ENCODE measurements around the gene ERBB4. TPM values are rescaled to one million over a fixed set of nuclear protein-coding genes. Genes with fewer than 3 reads are reported as not detected.
"Not testable (repeated sequence)": the region's sequence is repeated elsewhere in the genome, so short reads cannot be mapped to it uniquely, and the experiment has no call there.

Gene ERBB4
- total RNA-seq, 1 donor from 2014 or later = not detected

DNA sequence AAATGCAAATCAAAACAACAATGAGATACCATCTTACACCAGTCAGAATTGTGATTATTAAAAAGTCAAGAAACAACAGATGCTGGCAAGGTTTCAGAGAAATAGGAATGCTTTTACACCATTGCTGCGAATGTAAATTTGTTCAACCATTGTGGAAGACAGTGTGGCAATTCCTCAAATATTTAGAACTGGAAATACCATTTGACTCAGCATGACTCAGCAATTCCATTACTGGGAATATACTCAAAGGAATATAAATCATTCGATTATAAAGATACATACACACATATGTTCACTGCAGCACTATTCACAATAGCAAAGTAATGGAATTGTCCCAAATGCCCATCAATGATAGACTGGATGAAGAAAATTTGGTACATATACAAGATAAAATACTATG is 516.7 kb downstream of the ERBB4 start:
- intact Hi-C loops (cut with micrococcal nuclease) = no loop called here

DNA sequence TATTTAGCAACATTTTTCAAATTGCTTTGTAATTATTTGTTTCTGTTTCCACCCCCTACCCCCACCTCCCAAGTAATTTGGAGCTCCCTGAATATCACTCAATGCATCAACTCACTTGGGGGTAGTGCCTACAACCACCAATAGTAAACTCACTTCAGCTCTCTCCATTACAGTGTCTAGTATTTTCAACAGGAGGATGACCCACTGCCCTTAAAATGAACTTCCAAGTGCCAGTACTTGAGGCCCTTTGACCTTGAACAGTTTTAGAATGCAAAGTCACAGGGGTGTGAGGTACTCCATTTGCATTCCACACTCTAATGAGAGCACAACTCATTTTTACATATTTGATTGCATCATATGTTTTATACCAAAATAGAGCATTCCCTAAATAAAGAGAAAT is 523.0 kb downstream of the ERBB4 start:
- intact Hi-C loops (cut with micrococcal nuclease) = no loop called here

DNA sequence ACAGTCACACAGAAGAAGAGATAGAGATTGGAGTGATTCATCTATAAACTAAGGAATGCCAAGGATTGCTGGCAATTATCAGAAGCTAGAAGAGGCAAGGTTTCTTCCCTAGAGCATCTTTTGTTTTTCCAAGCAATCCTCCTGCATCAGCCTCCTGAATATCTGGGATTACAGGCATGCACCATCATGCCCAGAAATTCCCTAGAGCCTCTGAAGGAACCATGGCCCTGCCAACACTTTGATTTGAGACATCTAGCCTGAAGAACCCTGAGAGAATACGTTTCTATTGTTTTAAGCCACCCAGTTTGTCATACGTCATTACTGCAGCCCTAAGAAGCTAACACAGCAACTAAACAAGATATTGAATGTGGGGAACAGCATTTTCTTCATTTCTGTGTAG is 525.0 kb downstream of the ERBB4 start:
- intact Hi-C loops (cut with micrococcal nuclease) = no loop called here

DNA sequence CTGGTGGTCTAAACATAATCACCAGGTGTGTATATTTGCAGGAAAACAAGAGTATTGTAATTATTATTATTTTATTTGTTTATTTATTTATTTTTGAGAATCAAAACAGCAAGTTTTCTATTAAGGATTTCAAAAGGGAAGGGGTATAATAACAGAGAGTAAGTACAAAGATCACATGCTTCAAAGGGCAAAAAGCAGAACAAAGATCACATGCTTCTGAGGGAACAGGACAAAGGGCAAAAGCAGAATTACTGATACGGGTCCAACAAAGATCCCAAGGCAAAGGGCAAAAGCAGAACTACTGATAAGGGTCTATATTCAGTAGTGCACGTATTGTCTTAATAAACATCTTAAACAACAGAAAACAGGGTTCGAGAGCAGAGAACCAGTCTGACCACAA is 528.3 kb downstream of the ERBB4 start:
- intact Hi-C loops (cut with micrococcal nuclease) = not testable (repeated sequence)

DNA sequence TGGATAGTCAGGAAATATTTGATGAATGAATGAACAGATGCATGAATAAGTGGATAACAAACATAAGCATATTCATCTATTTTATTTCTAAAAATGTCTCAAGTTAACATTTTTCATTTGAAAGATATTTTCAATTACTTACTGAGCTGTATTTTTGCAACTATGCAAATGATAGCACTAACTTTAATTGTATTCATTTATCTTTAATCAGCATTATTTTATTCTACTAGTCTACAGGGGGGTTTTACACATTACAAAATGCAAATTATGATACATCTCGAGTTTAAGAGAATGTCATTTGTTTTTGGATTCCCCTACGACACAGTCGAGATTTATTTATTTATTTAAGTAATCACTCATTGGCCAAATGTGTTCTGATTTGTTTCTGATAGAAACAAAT is 530.6 kb downstream of the ERBB4 start:
- intact Hi-C loops (cut with micrococcal nuclease) = no loop called here

DNA sequence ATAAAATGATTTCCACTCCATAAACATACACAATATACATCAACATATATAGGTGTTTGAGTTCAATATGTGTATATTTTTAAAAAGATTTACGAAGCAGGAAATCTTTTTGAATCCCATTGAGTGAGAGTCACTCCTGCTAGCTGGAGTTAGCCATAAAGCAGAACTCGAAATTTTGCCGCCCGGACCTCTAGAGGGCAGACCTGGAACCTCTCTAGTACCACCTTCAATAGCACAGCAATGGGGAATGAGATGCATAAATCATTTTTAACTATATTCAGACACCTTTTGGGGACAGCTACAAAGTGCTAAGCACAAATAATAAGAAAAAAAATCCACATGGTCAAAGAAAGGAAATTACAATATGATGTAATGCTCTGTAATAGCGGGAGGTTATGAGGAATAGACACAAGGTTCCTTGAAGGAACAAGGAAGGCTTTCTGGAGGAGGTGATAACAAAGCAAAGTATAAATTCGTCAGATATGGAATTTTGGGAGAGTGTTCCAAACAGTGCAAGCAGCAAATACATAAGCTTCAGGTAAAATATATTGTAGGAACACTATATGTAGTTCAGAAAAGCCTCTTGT is 533.4 kb downstream of the ERBB4 start:
- intact Hi-C loops (cut with micrococcal nuclease) = no loop called here

DNA sequence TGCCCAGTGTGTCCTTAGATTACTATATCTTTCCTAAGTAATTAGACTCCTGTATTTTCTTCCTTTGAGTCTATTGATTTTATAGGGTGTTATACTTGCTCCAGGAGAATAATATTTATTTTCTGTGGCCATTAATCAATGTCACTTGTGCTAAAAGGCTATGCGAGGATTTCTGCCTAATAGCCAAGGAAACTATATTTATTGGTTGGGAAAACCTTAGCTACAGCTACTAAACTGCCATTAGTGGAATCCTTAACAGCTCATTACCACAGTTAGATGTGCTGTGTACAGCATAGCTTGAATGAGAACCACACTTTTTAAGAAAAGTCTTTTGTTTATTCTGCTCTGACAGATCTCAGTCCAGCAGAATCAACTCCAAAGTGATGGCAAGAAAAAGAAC is 537.3 kb downstream of the ERBB4 start:
- intact Hi-C loops (cut with micrococcal nuclease) = no loop called here

DNA sequence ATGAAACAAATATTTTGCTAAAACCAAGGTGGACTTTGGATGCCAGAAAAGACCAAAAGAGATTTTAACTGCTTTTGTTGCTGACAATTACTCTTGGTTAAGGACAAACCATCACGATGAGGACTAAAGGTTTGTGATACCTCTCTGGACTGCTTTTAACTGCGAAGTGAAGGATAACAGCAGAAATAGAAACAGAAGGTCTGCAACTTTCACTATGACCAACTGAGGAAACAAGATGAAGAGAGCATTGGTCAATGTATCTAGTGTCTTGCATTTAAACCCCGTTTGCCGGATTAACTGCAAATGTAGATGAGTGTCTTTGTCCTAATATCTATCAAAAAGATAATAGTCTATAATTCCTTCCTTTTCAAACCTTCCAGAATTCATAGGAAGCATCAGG is 541.7 kb downstream of the ERBB4 start:
- intact Hi-C loops (cut with micrococcal nuclease) = no loop called here

DNA sequence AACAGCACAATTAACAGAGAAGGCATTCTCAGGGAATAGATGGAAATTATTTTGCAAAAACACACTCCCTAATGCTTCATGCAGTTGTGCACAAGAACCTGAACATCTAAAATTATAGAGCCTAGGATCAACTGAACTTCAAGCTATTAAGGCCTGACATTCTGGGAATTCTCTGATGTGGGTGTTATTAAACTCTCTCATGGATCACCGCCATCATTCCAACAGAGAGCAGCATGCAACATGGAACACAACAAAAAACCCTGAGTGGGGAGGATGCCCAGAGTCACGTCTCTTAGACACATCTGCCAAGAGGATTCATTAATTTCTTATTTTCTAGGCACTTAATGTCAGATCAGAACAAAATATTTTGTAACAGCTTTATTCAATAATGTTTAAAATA is 543.8 kb downstream of the ERBB4 start:
- intact Hi-C loops (cut with micrococcal nuclease) = no loop called here

DNA sequence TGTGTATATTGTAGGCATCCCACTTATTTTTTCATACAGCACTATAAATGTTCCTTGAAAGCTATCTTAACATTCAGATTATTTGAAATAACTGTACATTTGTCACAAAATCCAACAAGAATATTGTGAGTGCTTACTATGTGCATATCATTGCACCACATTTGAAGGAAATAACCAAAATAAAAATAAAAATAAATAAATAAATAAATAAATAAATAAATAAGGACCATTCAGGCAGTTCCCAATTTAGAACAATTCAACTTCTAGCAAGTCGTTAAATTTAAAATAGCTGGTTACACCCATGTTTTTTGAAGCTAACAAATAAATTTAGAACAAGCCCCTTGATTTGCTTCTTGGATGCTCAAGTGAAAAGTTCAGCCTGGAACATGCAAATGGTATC is 548.3 kb downstream of the ERBB4 start:
- intact Hi-C loops (cut with micrococcal nuclease) = no loop called here

DNA sequence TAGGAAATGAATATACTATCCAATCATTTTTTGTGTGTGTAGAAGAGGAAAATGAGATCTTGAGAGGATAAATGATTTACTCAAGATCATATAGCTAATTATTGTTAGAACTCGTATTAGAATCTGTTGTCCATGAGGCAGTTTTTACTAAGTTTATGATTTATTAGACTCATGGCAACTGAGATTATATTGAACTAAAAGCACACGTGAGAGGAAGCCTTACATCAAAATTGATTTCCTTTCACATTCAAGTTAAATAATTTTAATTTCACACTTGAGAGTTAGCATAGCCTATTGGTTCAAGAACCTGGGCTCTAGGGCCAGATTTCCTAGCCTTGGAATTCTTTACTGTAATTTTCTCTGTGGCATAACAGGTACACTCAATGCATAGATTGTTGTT is 552.3 kb downstream of the ERBB4 start:
- intact Hi-C loops (cut with micrococcal nuclease) = no loop called here

DNA sequence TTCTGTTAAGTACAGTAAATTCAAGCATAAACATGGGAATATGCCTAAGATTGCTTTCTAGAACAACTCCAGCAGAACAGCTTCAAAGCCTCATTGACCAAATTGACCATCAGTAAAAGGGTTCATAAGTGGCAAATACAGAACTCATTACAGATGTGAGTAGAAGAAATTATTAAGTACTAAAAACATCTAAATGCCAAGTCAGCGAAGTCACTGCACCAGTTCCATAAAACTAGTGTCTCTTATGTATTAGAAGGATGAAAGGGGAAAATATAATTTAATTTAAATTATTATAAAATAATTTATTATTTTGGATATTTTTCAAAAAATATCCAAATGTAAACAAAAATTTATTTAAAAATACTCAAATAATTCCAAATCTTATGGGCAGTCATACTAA is 553.2 kb downstream of the ERBB4 start:
- intact Hi-C loops (cut with micrococcal nuclease) = no loop called here

DNA sequence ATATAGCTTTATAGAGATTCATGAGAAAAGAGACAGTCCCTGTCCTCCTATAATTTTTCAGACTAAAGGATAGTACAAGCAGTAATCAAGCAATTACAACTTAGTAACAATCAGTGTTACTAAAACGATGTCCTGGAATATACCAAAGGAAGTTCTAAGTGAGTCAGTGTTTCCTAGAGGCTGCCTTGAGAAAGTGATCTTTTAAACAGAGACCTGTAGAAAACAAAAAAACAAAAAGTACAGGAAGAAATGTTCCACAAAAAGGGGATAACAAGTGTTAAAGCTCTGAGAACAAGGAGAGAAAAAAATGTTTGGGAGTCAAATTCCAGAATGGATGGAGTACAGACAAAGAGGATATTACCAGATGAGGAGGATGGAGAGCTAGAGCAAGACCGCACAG is 556.4 kb downstream of the ERBB4 start:
- intact Hi-C loops (cut with micrococcal nuclease) = no loop called here

DNA sequence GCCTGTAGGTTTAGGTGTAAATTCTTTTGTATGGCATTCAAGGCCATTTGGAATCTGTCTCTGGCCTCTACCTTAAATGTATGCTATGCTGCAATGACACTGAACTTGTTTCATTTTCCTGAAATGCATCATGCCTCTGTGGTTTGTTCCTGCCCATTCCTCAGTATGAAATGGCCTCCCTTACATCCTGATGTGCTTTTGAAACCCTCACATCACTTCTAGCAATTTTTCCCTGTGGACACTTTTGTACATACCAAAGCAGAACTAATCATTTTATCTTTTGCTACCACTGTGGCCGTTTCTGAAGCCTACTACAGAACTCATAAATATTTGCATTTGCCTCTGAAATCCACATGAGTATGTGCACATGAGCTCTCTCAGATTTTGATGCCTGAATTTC is 557.2 kb downstream of the ERBB4 start:
- intact Hi-C loops (cut with micrococcal nuclease) = no loop called here

DNA sequence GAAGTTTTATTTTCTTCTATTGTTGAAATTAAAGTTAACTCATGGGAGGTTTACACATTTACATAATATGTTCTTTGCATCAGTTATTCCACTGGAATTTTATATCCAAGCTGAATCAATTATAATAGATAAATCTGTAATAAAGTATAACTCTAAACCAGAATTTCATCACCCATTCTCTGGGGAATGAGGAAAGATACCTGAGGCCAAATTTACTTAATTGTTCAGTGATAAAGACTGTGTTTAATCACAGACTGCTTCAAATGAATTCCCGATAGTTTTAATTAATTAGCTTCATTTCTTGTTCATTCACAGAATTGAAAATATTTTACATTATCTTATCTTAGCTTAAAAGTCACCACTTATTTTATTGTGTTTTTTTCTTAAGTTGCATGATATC is 562.5 kb downstream of the ERBB4 start:
- intact Hi-C loops (cut with micrococcal nuclease) = no loop called here

DNA sequence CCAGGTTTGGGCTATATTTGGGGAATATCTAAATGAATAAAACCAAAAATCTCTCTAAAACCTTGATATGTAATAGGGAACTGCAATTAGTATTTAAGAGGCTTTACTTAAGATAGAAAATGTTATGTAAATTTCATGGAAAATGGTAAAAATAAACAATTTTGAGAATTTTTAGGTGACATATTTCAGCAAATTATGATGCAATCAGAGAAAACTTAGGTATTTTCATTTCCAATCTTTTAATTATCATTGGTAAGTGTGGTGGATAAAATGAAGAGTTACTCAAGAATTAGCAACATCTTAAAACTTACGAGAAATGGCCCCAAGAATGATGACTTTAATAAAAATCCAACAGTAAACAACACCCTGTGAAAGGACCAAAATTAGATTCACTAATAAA is 571.4 kb downstream of the ERBB4 start:
- intact Hi-C loops (cut with micrococcal nuclease) = no loop called here

DNA sequence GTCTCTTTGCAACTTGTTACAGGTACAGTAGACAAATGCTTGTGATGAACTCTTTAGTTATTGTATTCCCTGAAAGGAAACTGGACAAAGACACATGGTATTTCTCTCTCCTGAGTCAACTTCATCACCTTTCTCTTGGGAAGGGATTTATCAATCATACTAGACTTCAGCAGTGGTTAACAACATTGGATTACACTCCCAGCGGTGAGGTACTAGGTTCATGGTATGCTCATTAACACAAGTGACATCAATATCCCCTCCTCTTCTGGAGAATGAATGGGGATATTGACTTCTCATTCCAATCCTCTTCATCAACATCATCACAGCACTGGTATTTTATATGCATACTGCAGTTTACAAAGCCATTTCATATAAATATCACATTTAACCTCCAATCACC is 574.6 kb downstream of the ERBB4 start:
- intact Hi-C loops (cut with micrococcal nuclease) = no loop called here

DNA sequence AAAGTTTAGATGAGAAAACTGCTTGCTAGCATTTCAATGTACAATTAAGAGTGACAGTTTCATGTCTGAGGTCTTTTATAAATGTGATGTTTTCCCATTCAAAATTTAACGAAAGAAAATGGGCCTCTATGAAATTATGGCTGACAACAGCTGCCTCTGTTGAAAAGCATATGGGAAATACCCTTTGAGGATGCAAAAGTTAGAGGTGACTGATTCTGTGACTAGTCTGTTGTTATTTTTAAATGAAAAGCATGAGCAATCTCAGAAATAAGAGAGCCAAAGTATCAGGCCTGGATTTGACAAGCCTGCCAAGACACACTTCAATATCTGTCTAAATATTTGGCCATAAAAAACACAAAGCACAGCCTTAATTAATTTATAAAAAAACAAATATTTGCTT is 580.8 kb downstream of the ERBB4 start:
- intact Hi-C loops (cut with micrococcal nuclease) = no loop called here

DNA sequence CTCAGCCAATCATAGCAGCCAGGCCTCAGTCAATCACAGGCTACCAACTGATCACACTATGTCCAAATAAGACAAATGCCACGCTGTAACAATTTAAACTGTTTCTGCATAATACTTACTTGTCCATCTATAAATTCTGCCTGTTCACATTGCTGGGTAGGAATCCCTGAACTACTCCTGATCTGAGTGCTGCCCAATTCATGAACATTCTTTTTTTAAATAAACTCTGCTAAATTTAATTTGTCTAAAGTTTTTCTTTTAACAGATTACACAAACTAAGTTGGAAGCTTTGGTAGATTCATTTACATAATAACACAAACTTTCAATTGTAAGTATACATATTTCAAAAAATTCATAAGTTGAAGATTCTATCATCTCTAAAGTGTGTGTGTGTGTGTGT is 583.0 kb downstream of the ERBB4 start:
- intact Hi-C loops (cut with micrococcal nuclease) = no loop called here

DNA sequence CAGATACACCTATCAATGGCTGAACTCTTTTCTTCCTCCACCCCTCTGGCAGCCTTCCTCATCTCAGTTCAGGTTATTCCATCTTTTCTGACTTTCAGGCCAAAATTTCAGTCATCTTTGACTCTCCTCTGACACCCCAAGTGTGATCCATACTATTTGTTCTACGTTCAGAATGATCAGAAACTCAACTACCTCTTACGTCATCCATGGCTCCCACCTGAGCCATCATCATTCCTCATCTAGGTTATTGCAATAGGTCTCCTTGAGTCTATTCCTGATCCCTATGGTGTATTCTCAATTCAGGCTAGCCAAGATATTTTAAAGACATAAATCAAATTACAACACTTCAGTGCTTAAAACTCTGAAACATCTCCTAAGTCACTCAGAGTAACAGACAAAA is 589.7 kb downstream of the ERBB4 start:
- intact Hi-C loops (cut with micrococcal nuclease) = no loop called here

DNA sequence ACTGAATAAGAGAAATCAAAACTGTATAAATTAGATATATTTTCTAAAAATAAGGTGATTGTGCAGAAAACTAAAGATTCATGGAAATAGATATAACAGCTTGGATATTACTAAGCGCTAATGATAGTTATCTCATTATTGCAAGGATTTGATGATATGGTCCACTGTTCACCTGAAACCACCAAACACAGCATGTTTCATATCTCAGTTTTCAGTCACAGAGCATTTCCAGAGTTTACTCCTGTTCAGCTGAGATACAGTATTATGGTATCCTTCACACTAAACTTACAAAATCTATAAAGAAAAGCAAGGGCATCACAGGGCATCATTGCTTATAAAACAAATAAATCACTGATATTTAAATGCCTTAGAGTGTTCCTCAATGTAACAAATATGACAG is 591.6 kb downstream of the ERBB4 start:
- intact Hi-C loops (cut with micrococcal nuclease) = no loop called here

DNA sequence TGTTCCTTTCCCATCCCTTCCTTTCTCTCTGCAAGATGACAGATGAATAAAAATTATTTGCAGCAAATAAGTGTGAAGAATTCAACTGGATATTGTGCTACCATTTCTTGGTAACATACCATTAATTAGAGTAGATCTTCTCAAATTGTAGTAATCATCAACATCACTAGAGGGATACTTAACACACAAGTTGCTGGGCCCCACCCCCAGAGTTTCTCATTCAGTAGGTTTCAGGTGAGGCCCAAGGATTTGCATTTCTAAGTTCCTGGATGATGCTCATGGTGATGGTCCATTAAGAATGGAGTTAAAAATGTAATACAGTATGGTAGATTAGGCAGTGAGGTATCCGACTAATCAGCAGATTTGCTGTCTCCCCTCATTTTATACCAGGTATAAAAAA is 594.0 kb downstream of the ERBB4 start:
- intact Hi-C loops (cut with micrococcal nuclease) = no loop called here

DNA sequence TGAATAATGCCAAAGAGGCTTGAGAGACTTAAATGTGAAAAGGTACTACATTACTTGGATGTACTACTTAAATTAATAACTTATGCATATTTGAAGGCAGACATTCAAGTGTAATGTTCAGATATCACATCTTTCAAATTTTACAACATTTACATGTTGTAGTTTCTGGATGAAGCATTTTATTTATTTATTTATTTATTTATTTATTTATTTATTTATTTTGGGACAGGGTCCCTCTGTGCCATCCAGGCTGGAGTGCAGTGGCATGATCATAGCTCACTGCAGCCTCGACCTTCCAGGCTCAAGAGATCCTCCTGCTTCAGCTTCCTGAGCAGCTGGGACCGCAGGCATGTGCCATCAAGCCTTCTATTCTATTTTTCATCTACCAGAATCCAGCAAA is 596.4 kb downstream of the ERBB4 start:
- intact Hi-C loops (cut with micrococcal nuclease) = no loop called here

DNA sequence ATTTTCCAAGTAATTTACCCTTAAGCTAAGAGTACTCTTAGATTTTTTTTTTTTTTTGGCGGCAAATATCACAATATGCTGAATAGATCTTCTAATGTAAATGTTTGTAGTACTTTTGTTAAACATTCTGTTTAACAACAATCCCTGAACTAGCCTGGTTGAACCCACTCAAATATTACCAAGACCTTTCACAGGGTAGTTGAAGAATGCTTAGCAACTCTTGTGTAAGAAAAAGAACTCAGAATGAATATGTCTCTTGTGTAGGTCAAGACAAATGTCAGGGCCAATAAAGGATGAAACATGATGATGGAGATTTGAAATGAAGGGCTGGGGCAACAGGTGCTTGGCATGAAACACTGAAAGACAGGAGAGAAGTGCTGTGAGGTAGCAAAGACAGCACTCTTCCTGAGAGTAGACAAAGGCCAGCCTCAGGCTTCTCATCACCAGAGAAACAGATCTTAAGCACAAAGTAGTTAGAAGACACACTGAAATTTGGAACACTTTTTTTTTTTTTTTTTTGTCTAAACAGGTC is 597.3 kb downstream of the ERBB4 start:
- intact Hi-C loops (cut with micrococcal nuclease) = no loop called here

Data from T-helper 2 cell treated with Interferon-gamma antibody and Interleukin-4, amounts not matched to agents 100 ng/mL and 5 ng/mL, for 36 hours (primary cell).